ENCODE data around the gene GPR15LG. TPM values are rescaled to one million over a fixed set of nuclear protein-coding genes. Genes with fewer than 3 reads are reported as not detected.

Gene GPR15LG
- total RNA-seq, 1 experiment from 2014 or later = not detected

GRCh38 chr10:84155521-84155920 lies 18.1 kb upstream of the GPR15LG start:
- BruUV-seq (replicated peaks) = no TSS peak
- H3K36me3 ChIP-seq (ENCODE audit: control insufficient read depth, insufficient read depth, low read length) = peaks cover 2% of the 10 kb centered on the region; the same call in 1 of the 2 replicates
- intact Hi-C loops (cut with micrococcal nuclease; ENCODE audit: unreplicated experiment) = loop anchor here (5.0 kb wide), 1 partner anchor 382 kb away; no protein-coding TSS in a partner anchor
- no peaks in the 10 kb centered on the region for H3K27me3 Mint-ChIP-seq (ENCODE audit: insufficient read depth, unreplicated experiment)
- POLR2A ChIA-PET = no interaction called here
- no peak overlapping the region for H3K4me3 ChIP-seq (ENCODE audit: low read depth, low read length)
- H3K27ac Mint-ChIP-seq (ENCODE audit: unreplicated experiment) = no peak overlapping the region
- no peak for DNase-seq
- no peak for TF ChIP-seq CTCF (IDR thresholded peaks at IDR 0.05; ENCODE audit: insufficient read depth in 1 of 2, low read depth in 1 of 2, low read length in 1 of 2, severe bottlenecking in 1 of 2, unreplicated experiment in 1 of 2)
- no peaks in the 10 kb centered on the region for H3K4me1 ChIP-seq
- H3K36me3 Mint-ChIP-seq (ENCODE audit: insufficient read depth, unreplicated experiment) = peaks cover 61% of the 10 kb centered on the region
- H3K9me3 Mint-ChIP-seq (ENCODE audit: unreplicated experiment) = no peaks in the 10 kb centered on the region
- no peaks in the 10 kb centered on the region for H3K4me1 Mint-ChIP-seq (ENCODE audit: low read depth, unreplicated experiment)
- no peaks in the 10 kb centered on the region for H3K9me3 ChIP-seq
- H3K4me3 Mint-ChIP-seq (ENCODE audit: unreplicated experiment) = no peak overlapping the region
- CTCF ChIA-PET = no interaction called here
- no peaks in the 10 kb centered on the region for H3K27me3 ChIP-seq (replicated peaks; ENCODE audit: control insufficient read depth, insufficient read depth, low read length)

- H3K4me3 ChIP-seq (ENCODE audit: low read depth, low read length) = no peak overlapping the region
- Mint-ChIP-seq H3K9me3 (ENCODE audit: unreplicated experiment) (no peaks in the 10 kb centered on the region), H3K4me3 (ENCODE audit: unreplicated experiment) (no peak overlapping the region), H3K4me1 (ENCODE audit: low read depth, unreplicated experiment) (no peaks in the 10 kb centered on the region), H3K36me3 (ENCODE audit: insufficient read depth, unreplicated experiment) (peaks cover 56% of the 10 kb centered on the region), H3K27ac (ENCODE audit: unreplicated experiment) (no peak overlapping the region), H3K27me3 (ENCODE audit: insufficient read depth, unreplicated experiment) (no peaks in the 10 kb centered on the region)
- no peak for DNase-seq
- H3K9me3 ChIP-seq = no peaks in the 10 kb centered on the region
- no peaks in the 10 kb centered on the region for H3K4me1 ChIP-seq
- POLR2A ChIA-PET = no interaction called here
- BruUV-seq (replicated peaks) = no TSS peak
- H3K27me3 ChIP-seq (replicated peaks; ENCODE audit: control insufficient read depth, insufficient read depth, low read length) = no peaks in the 10 kb centered on the region
- intact Hi-C loops (cut with micrococcal nuclease; ENCODE audit: unreplicated experiment) = loop anchor here (5.0 kb wide), 1 partner anchor 381 kb away; no protein-coding TSS in a partner anchor
- CTCF ChIA-PET = no interaction called here
- peaks cover under 1% of the 10 kb centered on the region; the same call in 1 of the 2 replicates for H3K36me3 ChIP-seq (ENCODE audit: control insufficient read depth, insufficient read depth, low read length)
- TF ChIP-seq CTCF (IDR thresholded peaks at IDR 0.05; ENCODE audit: insufficient read depth in 1 of 2, low read depth in 1 of 2, low read length in 1 of 2, severe bottlenecking in 1 of 2, unreplicated experiment in 1 of 2) = no peak
Measured at GRCh38 chr10:84156009-84156408, 17.6 kb upstream of the GPR15LG start.

GRCh38 chr10:84156768-84157167 lies 16.8 kb upstream of the GPR15LG start:
- CTCF ChIA-PET = no interaction called here
- Mint-ChIP-seq H3K27ac (ENCODE audit: unreplicated experiment) (no peak overlapping the region), H3K4me3 (ENCODE audit: unreplicated experiment) (no peak overlapping the region), H3K4me1 (ENCODE audit: low read depth, unreplicated experiment) (no peaks in the 10 kb centered on the region), H3K9me3 (ENCODE audit: unreplicated experiment) (no peaks in the 10 kb centered on the region), H3K27me3 (ENCODE audit: insufficient read depth, unreplicated experiment) (no peaks in the 10 kb centered on the region), H3K36me3 (ENCODE audit: insufficient read depth, unreplicated experiment) (peaks cover 54% of the 10 kb centered on the region)
- Histone ChIP-seq H3K36me3 (ENCODE audit: control insufficient read depth, insufficient read depth, low read length) (no peaks in the 10 kb centered on the region), H3K27me3 (replicated peaks; ENCODE audit: control insufficient read depth, insufficient read depth, low read length) (no peaks in the 10 kb centered on the region), H3K9me3 (no peaks in the 10 kb centered on the region), H3K4me3 (ENCODE audit: low read depth, low read length) (no peak overlapping the region), H3K4me1 (no peaks in the 10 kb centered on the region)
- BruUV-seq (replicated peaks) = no TSS peak
- TF ChIP-seq CTCF (IDR thresholded peaks at IDR 0.05; ENCODE audit: insufficient read depth in 1 of 2, low read depth in 1 of 2, low read length in 1 of 2, severe bottlenecking in 1 of 2, unreplicated experiment in 1 of 2) = no peak
- DNase-seq = no peak
- intact Hi-C loops (cut with micrococcal nuclease; ENCODE audit: unreplicated experiment) = loop anchor here (5.0 kb wide), 1 partner anchor 381 kb away; no protein-coding TSS in a partner anchor
- POLR2A ChIA-PET = no interaction called here
